HG03175 (cell line): ENCODE data around the gene ZCCHC4.
"Not testable (repeated sequence)": the region's sequence is repeated elsewhere in the genome, so short reads cannot be mapped to it uniquely, and the experiment has no call there.

Experiments
- ATAC-seq: cut with Tn5 transposase; IDR thresholded peaks from one replicate; pipeline ENCODE4 v1.9.1; 2021; ENCODE audit warnings: mild to moderate bottlenecking, moderate library complexity; ENCODE audit not compliant: unreplicated experiment

ZCCHC4 gene

DNA sequence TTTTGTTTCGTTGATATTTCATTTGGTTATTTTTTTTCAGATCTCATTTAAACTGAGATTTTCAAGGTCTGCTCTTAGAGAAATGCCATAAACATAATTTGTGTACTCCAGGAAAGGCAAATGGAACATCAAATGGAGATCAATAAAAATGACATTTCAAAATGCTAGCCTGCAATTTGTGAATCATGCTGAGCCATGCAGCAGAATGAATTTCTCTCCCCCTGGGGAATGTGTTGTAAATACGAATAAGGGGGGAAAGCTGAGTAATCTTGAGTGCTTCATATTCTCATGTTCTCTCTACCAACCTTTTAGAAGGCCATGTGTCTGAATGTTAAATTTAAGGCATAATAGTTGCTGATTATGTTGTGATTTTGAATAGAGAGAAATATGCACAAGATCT is 7.8 kb downstream of the ZCCHC4 start:
- ATAC-seq: no peak

DNA sequence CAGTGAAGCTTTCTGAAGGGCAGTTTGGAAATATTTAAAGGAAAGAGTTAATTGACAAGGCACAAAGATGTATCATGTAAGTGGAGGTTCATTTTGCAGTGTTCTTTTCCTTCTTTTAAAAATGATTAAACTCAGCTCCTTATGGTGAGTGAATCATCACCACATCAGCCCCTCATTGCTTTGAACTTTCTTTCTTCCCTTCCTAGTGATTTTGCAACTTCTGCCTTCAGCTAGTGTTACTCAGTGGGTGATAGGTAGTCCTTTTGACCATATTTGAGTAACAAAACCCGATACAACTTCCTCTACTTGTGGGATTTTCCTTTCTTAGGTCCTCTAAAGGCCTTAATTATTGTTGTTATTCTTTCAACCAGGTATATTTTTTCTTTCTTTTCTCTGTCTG is 8.2 kb downstream of the ZCCHC4 start:
- no peak for ATAC-seq

DNA sequence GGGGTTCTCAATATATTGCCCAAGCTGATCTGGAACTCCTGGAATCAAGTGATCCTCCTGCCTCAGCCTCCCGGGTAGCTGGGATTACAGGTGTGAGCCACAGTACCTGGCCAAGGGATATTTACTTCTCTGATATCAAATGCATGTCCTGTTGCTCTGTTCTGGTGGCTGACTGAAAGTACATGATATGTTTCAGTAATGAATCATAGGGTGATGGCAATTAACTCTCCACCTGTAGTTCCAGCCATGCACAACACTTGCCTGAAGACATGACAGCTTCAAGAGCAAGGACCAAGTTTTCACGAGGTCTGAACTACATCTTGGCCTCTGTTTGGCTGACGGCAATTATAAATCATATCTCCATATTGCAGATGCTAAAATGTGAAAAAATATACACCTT is 9.1 kb downstream of the ZCCHC4 start:
- no peak for ATAC-seq

DNA sequence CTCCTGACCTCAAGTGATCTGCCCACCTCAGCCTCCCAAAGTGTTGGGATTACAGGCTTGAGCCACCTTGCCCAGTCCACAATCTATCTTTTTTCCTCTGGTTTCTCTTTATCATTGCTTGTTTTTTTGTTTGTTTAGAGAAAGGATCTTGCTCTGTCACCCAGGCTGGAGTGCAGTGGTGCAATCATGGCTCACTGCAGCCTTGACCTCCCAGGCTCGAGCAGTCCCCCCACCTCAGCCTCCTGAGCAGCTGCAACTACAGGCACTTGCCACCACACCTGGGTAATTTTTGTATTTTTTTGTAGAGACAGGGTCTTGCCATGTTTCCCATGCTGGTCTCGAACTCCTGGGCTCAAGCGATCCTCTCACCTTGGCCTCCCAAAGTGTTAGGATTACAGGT is 15.9 kb downstream of the ZCCHC4 start:
- ATAC-seq: not testable (repeated sequence)

DNA sequence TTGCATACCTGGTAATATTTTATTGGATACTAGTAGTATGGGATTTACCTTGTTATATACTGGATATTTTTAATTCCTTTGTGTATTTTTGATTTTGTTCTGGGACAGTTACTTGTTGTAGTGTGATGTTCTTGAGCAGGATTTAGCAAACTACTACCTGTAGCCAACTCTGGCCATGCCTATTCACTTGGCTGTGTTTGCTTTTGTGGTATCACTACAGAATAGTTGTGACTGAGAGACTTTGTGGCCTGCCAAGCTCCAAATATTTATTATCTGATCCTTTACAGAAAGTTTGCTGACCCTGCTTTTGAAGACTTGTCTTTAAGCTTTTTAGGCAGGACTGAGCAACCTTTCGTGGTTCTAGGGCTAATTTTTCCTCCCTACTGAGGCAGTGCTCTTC is 17.8 kb downstream of the ZCCHC4 start:
- ATAC-seq: no peak

DNA sequence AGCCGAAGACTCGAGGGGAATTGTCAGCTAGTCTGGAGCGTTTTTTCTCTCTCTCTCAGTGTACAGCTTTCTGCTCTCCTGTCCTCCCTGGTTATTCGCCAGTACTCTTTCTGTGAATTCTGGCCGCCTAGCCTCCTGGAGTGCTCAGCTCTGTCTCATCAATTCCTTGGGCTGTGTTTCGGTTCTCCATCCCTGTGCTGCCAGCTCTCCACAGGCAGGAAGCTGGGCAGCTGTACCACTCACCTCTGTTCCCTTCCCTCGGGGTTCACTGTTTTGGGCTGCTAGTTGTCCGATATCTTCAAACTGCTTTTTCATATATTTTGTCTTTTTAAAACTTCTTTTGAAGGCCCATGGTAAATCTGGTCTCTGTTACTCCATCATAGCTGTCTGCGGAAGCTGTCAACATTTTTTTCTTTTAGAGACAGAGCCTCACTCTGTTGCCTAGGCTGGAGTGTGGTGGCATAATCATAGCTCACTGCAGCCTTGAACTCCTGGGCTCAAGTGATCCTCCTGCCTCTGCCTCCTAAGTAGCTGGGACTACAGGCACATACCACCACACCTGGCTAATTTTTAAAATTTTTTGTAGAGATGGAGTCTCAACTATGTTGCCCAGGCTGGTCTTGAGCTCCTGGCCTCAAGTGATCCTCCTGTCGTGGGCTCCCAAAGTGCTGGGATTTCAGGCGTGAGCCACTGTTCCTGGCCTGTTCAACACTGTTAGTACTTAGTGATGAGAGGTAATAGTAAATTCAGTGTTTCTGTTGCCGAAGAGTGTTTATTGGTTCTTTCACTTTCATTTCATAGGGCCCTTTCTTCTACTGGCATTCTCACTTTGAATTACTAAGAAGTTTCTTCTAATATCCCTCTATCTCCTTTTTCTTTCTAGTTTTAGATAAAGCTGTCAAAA is 18.6 kb downstream of the ZCCHC4 start:
- peak; percentile 90 for ATAC-seq

DNA sequence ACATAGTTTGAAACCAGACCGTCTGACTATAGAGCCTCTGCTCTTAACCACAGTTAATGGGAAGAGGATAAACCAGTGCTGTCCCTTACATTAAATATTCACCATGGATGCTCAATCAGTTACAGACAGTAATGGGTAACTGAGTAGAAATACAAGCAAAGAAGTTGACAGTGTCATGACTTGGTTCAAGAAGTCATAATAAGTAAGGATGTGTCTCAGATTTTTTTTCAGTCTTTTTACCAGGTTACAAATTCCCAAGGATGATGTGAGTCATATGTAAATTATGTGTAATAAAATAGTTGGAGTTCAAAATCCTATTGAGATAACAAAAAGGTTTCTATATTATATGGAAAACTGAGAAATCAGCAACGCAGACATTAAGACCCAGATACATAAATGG is 31.1 kb downstream of the ZCCHC4 start:
- no peak for ATAC-seq

DNA sequence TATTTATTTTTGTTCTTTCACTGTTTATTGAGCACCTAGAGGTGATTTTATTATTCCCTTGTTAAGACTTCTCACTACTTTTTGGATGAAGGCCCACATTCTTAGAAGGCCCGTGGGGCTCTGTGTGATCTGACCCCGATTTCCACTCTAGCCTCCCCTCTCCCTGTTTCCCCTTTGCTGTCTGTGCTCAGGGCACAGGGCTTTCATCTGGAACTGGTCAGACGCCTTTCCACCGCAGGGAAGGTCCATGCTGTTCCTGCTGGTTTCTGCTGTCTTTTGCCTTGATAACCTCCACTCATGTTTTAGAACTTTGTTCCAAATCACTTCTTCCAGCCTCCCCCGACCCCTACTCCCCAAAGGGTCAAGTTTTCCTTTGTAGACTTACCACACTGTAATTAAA is 33.2 kb downstream of the ZCCHC4 start:
- ATAC-seq: no peak

DNA sequence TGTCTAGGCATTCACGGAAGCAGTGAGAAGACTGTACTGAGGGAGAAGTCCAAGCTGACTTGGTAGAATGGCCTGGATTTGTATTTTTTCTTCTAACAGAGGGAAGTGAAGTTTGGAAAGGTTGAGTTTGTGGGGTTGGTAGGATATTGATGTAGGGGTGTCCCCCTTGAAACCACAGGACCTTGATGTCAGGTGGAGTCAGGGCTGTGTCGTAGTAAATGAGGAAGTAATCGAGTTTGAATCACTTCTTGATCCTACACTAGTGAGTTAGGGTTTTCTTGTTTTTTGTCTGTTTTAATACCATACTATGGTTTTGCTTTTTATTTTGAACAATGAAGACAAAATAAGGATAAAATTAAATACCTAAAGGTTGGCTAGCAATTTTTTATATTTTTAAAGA is 34.3 kb downstream of the ZCCHC4 start:
- no peak for ATAC-seq

DNA sequence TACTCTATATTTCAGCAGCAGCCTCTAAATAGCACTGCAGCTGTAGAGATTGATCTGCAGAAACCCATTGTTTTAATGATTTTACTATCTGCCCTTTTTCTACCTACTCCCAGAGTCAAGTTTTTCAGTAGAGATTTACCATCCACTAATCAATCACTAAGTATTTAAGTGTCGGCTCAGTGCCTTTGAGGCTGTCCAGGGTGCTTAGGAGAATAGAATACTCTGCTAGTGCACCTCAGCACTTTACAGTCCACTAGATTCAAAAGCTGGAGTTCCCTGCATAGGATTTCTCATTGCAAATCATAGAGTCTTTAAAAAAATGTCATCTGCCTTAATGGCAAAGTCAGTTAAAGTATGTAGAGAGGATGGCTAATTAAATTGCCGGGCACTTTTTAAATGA is 34.9 kb downstream of the ZCCHC4 start:
- no peak for ATAC-seq

DNA sequence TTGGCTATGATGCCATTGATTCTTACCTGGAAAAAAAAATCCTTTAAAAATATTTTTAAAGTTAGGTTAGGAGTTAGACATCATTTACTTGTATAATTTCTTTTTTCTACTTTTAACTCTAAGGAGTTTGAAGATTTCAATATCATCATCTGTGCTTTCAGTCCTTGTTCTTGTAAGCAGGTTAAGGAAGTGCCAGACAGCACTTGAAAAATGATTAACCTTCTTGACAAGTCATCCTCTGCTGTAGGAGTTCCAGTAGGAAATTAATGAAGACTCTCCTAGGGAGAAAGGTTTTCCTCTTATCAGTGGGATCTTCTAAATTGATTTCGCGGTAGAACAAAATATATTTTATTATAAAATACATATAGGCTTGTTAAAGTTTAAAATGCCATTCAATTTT is 35.4 kb downstream of the ZCCHC4 start:
- no peak for ATAC-seq

DNA sequence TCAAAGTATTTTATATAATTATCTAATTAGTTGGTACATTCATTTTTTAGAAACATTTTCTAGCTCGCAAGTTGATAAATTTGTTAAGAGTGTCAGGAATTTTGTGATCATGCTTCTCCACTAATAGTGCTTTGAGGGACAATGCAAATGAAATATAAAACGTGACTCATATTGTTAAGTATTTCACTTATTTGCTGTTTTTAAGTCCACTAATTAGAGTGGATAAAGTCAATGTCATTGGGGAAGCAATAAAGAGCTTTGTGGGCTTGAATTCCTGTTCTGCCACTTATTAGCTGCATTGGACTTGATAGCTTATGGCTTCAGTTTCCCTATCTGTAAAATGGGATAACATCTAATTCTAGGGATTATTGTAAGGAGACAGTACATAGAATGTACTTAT is 38.0 kb downstream of the ZCCHC4 start:
- no peak for ATAC-seq

DNA sequence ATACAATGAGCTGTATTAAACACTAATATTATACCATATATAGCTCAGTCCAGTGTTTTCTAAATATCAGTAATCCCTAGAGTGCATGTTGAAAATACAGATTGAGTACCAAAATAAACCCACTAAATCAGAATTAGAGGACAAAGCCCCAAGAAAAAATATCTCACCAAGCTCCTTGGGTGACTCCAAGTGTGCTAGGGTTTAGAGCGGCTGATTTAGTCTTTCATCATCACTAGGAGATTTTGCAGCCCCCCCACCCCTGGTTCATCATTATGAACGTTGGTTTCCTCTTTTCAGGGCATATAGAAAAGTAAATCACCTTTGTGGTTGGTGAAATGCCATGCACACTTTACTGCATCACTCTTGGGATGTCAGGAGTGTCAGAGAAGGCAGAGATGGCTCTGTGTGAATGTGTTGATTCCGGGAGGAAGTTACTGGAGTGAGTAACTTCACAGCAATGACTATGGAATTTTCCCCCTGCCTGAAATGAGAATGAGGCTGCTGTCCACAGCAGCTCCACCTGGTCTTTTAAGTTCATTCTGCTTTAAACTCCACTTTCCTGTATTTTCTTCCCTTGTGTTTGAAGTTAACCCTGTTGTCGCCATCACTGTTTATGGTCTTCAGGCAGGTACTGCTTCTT is 39.3 kb downstream of the ZCCHC4 start:
- ATAC-seq: no peak

DNA sequence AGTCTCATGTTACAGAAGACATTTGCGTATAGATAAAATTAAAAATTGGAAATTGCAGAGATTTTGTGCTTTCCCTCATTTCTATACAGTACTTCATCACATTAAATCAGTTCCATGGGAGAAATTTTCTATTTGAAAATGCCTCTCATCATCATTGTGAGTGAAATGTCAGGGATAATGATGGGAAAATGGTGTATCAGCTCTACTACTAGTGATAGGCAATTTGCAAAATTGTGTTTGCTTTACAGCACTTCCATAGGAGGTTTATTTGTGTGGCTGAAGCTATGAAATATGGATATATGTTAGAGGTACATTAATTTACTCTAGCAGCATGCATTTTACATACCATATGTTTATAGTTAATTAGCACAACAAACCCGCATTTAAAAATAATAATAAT is 43.5 kb downstream of the ZCCHC4 start:
- no peak for ATAC-seq

DNA sequence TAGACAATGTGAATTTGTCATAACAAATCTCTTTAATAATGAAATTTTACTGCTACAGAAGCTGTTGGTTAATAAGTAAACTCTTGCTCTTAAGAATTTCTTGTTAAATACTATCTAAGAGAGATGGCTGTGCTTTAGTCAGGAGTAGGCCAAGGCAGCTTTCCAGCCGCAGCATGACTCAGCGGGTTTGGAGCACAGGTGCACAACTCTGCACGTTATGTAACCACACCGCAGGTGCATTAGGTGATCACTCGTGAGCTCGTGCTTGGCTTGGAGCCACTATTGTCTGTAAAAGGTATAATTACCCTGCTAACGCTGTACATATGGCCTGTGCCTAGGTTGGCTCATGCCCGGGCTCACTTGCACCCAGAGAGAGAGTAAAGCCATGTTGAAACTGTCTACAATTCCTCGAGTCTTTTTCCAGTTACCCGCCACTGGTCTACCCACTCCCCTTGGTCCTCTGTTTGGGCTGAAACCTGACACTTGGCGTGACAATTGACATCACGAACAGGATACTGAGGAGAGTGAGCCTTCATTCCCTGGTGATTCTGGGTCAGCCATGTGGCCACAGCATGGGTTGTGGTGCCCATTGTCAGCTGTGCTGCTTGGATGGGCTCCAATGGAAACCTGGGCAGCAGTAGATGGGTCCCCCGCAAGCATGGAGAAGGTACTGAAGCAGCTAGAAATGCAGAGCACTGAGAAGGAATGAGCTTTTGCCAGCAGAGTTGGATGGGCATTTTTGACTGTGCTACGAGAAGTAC is 46.1 kb downstream of the ZCCHC4 start:
- ATAC-seq: no peak

DNA sequence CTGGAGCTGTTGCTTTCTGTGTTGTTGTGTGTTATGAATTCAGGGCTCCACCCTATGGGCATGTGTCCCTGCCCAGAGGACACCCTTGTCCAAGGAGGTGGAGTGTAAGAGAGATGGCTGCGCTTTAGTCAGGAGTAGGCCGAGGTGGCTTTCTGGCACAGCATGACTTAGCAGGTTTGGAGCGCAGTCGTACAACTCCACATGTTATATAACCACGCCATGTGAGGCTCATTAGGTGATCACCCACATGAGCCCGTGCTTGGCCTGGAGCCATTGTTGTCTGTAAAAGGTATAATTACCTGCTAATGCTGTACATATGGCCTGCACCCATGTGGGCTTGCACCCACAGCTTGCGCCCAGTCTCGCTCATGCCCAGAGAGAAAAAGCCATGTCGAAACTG is 48.7 kb downstream of the ZCCHC4 start:
- no peak for ATAC-seq

DNA sequence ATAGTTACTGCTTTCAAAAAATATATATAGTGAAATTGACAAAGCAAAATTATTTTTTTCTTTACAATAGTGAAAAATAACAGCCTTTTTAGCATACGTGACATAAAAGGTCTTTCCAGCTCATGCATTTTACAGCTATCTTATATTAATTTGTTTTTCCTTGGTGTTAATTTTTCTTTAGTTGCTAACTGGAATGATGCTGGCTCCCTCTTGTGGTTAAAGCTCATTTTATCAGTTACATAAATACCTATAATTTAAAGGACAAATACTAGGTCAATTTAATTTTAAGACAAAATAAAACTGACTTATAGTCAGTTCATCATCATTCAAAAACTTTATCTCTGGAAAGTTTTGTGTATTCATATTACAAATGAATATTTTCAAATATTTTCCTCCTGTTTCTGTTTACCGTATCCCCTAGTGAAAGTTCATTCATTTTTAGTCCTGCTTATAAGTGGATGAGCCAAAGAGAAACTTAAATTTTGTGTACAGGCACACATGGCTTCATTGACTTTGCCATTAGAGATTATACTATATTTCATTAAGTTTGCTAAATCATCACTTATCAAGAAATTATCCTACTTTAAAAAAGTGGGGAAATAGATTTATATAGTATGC is 54.5 kb downstream of the ZCCHC4 start:
- ATAC-seq: no peak

DNA sequence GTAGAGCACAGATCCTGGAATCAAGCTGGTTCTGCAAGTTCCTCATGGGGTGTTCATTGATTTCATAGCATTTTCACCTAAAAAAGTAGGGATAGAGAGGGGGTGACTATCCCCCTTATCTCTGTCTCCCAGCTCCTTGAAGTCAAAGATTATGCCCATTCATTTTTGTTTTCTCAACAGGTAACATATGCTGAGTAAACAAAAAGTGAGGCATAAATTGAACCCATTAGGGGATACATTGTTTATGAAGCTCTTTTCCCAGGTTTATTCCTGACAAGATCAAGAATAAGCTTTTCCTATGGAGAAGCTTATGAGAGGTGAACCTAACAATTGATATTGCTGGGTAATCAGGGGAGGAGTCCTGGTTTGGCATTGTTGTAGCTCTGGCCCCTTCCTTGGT is 55.3 kb downstream of the ZCCHC4 start:
- ATAC-seq: no peak

DNA sequence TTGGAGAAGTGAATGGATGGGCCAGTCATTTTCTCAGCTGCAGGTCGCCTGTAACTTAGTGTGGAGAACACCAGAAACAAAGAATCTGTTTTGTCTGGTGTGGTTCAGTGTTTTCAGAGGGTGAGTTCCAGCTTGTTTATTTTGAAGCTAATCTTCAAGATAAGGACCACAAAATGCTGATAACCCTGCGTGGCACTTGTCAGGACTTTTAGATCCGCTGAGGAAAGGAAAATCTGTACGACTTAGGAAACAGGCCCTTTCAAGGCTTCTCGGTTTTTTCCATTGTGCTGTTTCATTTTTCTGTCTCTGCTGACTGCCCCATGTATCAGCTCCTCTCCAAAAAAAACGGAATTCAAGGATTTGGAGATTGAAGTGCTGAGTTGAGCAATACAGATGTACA is 55.7 kb downstream of the ZCCHC4 start:
- no peak for ATAC-seq

DNA sequence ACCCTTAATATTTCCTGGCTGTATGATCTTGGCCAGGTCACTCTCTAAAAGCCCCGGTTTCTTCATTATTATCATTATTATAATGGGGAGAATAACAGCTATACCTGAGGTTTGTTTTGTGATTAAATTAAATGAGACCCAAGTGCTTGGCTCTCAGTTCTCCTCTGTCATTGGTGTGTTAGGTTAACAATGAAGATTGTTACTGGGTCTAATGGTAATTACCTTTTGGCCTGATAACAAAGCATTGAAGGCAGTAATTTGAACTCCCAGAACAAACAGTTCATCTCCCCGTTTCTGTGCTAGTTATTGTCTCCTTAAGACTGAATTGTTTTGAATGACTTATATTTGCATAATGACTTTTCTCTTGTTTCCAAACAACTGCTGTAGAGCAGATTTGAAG is 57.7 kb downstream of the ZCCHC4 start:
- ATAC-seq: no peak

DNA sequence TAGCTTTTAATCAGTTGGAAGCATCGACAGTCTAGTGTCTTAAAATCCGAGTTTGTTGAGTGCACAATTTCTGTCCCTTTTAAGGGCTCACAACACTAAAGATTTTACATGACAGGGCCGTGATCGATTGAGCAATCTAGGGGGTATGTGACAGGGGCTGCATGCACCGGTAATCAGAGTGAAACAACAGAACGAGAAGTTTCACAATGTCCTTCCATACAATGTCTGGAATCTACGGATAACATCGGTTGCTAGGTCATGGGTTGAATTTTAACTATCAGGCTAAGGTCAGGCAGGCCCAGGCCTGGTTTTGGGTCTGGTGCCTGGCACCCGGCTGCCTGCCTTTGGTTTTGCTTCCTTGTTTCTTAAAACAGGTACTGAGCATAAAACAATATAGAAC is 60.0 kb downstream of the ZCCHC4 start:
- not testable (repeated sequence) for ATAC-seq
